Measurements from ENCODE around the gene TSPO2. TPM values are rescaled to one million over a fixed set of nuclear protein-coding genes. Genes with fewer than 3 reads are reported as not detected.

TSPO2 gene
- total RNA-seq, 4 donors from 2014 or later: not detected

GRCh38 chr6:41077536-41077935, 35.3 kb downstream of the TSPO2 start:
- no peak for DNase-seq (ENCODE audit: extremely low spot score)
- intact Hi-C loops (cut with DNase I): no loop called here
- WGBS: 91% methylated on average over 2 of the region's 2 CpGs
- Histone ChIP-seq H3K27me3 (no peaks in the 10 kb centered on the region), H3K4me1 (peaks cover 20 to 29% (median 27%) of the 10 kb centered on the region in 4 donors), H3K9me3 (no peaks in the 10 kb centered on the region), H3K4me3 (no peak overlapping the region), H3K27ac (replicated peaks in 1 of 4) (no peak overlapping the region), H3K36me3 (peaks cover 6 to 32% (median 22%) of the 10 kb centered on the region in 4 donors)
- no peak for TF ChIP-seq EP300 (IDR thresholded peaks at IDR 0.05)
- no peak for TF ChIP-seq POLR2A (IDR thresholded peaks at IDR 0.05; ENCODE audit: low read depth)
- TF ChIP-seq POLR2AphosphoS5 (IDR thresholded peaks at IDR 0.05): no peak
- TF ChIP-seq CTCF (IDR thresholded peaks at IDR 0.05): no peak

- DNase-seq (ENCODE audit: extremely low spot score): no peak
- intact Hi-C loops (cut with DNase I): no loop called here
- Histone ChIP-seq H3K27ac (replicated peaks in 1 of 4) (no peak overlapping the region), H3K27me3 (no peaks in the 10 kb centered on the region), H3K4me3 (no peak overlapping the region), H3K4me1 (peaks cover 20 to 29% (median 27%) of the 10 kb centered on the region in 4 donors), H3K9me3 (no peaks in the 10 kb centered on the region), H3K36me3 (peaks cover 6 to 35% (median 23%) of the 10 kb centered on the region in 4 donors)
- TF ChIP-seq EP300 (IDR thresholded peaks at IDR 0.05) (no peak), POLR2AphosphoS5 (IDR thresholded peaks at IDR 0.05) (no peak), CTCF (IDR thresholded peaks at IDR 0.05) (no peak), POLR2A (IDR thresholded peaks at IDR 0.05; ENCODE audit: low read depth) (no peak)
- WGBS: 90% methylated on average over 3 of the region's 3 CpGs
Measured at GRCh38 chr6:41078101-41078500, 35.8 kb downstream of the TSPO2 start.

- H3K36me3 ChIP-seq: peaks cover 9 to 45% (median 30%) of the 10 kb centered on the region in 4 donors
- intact Hi-C loops (cut with DNase I): no loop called here
- TF ChIP-seq POLR2AphosphoS5 (IDR thresholded peaks at IDR 0.05) (no peak), EP300 (IDR thresholded peaks at IDR 0.05) (no peak), CTCF (IDR thresholded peaks at IDR 0.05) (no peak), POLR2A (IDR thresholded peaks at IDR 0.05; ENCODE audit: low read depth) (no peak)
- H3K27me3 ChIP-seq: no peaks in the 10 kb centered on the region
- WGBS: 100% methylated on average over 1 of the region's 1 CpG
- H3K9me3 ChIP-seq: no peaks in the 10 kb centered on the region
- H3K4me3 ChIP-seq: no peak overlapping the region
- no peak overlapping the region for H3K27ac ChIP-seq (replicated peaks in 1 of 4)
- no peak for DNase-seq (ENCODE audit: extremely low spot score)
- peaks cover 20 to 28% (median 24%) of the 10 kb centered on the region in 4 donors for H3K4me1 ChIP-seq
Measured at GRCh38 chr6:41079080-41079479, 36.8 kb downstream of the TSPO2 start.

- intact Hi-C loops (cut with DNase I): no loop called here
- Histone ChIP-seq H3K9me3 (no peaks in the 10 kb centered on the region), H3K27me3 (no peaks in the 10 kb centered on the region), H3K4me1 (peaks cover 5 to 12% (median 9%) of the 10 kb centered on the region in 4 donors), H3K4me3 (no peak overlapping the region), H3K36me3 (peaks cover 16 to 59% (median 42%) of the 10 kb centered on the region in 4 donors), H3K27ac (replicated peaks in 1 of 4) (no peak overlapping the region)
- TF ChIP-seq POLR2A (IDR thresholded peaks at IDR 0.05; ENCODE audit: low read depth): no peak
- 100% methylated on average over 2 of the region's 2 CpGs for WGBS
- no peak for DNase-seq (ENCODE audit: extremely low spot score)
Measured at GRCh38 chr6:41080621-41081020, 38.4 kb downstream of the TSPO2 start.

- Histone ChIP-seq H3K4me1 (no peaks in the 10 kb centered on the region), H3K4me3 (no peak overlapping the region), H3K27me3 (no peaks in the 10 kb centered on the region), H3K36me3 (peaks cover 16 to 75% (median 47%) of the 10 kb centered on the region in 4 donors), H3K27ac (replicated peaks in 1 of 4) (no peak overlapping the region), H3K9me3 (no peaks in the 10 kb centered on the region)
- no peak for TF ChIP-seq EP300 (IDR thresholded peaks at IDR 0.05)
- no peak for TF ChIP-seq POLR2A (IDR thresholded peaks at IDR 0.05; ENCODE audit: low read depth)
- no peak for TF ChIP-seq POLR2AphosphoS5 (IDR thresholded peaks at IDR 0.05)
- TF ChIP-seq CTCF (IDR thresholded peaks at IDR 0.05): no peak
- no peak for DNase-seq (ENCODE audit: extremely low spot score)
- intact Hi-C loops (cut with DNase I): no loop called here
Measured at GRCh38 chr6:41083072-41083471, 40.8 kb downstream of the TSPO2 start.

Data from esophagus muscularis mucosa (tissue), 4 donors.